PC-3 (cell line): Measurements from ENCODE around the gene ATP6V1F. TPM values are rescaled to one million over a fixed set of nuclear protein-coding genes. Genes with fewer than 3 reads are reported as not detected.

ENCODE experiments used
- ATAC-seq: fragments of 200-7000 bp; cut with Tn5 transposase; 2 replicates; pipeline ENCODE4 v1.9.1; 2020; ENCODE audit warnings: mild to moderate bottlenecking, moderate library complexity
- BruUV-seq: library from RNA; stranded (reverse); fragments of 400-500 nt; replicated peaks from 2 replicates; lab custom pipeline; 2021; lab: Mats Ljungman, UMichigan
- CTCF ChIA-PET: fragments of 300-600 bp; sonication (Branson Sonifier 250); formaldehyde crosslinking; loops from one replicate; lab custom pipeline; 2022; ENCODE audit warnings: antibody characterized with exemption; lab: Charles Lee
- POLR2A ChIA-PET: fragments of 300-600 bp; sonication (Branson Sonifier 250); formaldehyde crosslinking; loops from one replicate; lab custom pipeline; 2022; ENCODE audit warnings: antibody characterized with exemption; ENCODE audit not compliant: unreplicated experiment; lab: Charles Lee
- DNase-seq: peaks from one replicate; pipeline ENCODE4 v3.0.0-alpha.2; 2015
- H2AFZ ChIP-seq: fragments of 300-600 bp; sonication (generic); 2 replicates; pipeline ENCODE4 v1.6.0; 2016; ENCODE audit warnings: antibody characterized with exemption, low read length
- H3F3A ChIP-seq: fragments of 300-600 bp; sonication (generic); one replicate; pipeline ENCODE4 v1.6.0; 2017; ENCODE audit warnings: antibody characterized with exemption, low read length, control low read depth, mild to moderate bottlenecking; ENCODE audit not compliant: unreplicated experiment
- H3K27ac ChIP-seq: fragments of 300-600 bp; sonication (generic); 2 replicates; pipeline ENCODE4 v1.5.1; 2016; ENCODE audit warnings: mild to moderate bottlenecking, low read length
- H3K27me3 ChIP-seq: fragments of 300-600 bp; sonication (generic); 2 replicates; pipeline ENCODE4 v1.6.1; 2016; ENCODE audit warnings: low read length, mixed read lengths
- H3K36me3 ChIP-seq: fragments of 300-600 bp; sonication (generic); 2 replicates; pipeline ENCODE4 v1.6.1; 2016; ENCODE audit warnings: low read depth, mixed run types, low read length, mixed read lengths
- H3K4me1 ChIP-seq: fragments of 300-600 bp; sonication (generic); 2 replicates; pipeline ENCODE4 v1.5.1; 2016; ENCODE audit warnings: low read length; ENCODE audit not compliant: insufficient read depth
- H3K4me2 ChIP-seq: fragments of 300-600 bp; sonication (generic); 2 replicates; pipeline ENCODE4 v1.6.0; 2016; ENCODE audit warnings: low read length
- H3K4me3 ChIP-seq: fragments of 300-600 bp; sonication (generic); 2 replicates; pipeline ENCODE4 v1.5.1; 2016; ENCODE audit warnings: mild to moderate bottlenecking, low read length, mixed read lengths
- H3K79me2 ChIP-seq: fragments of 300-600 bp; sonication (generic); 2 replicates; pipeline ENCODE4 v1.6.1; 2017; ENCODE audit warnings: low read length, mixed read lengths
- H3K9ac ChIP-seq: fragments of 300-600 bp; sonication (generic); 2 replicates; pipeline ENCODE4 v1.6.0; 2016; ENCODE audit warnings: mild to moderate bottlenecking, low read length
- H3K9me2 ChIP-seq: fragments of 300-600 bp; sonication (generic); replicated peaks from 2 replicates; pipeline ENCODE4 v1.6.1; 2016; ENCODE audit warnings: mixed run types, low read length, mixed read lengths
- H3K9me3 ChIP-seq: fragments of 300-600 bp; sonication (generic); 2 replicates; pipeline ENCODE4 v1.6.1; 2016; ENCODE audit warnings: low read length, mixed read lengths
- H4K20me1 ChIP-seq: fragments of 300-600 bp; sonication (generic); 2 replicates; pipeline ENCODE4 v1.6.1; 2016; ENCODE audit warnings: low read length, mixed read lengths
- CTCF ChIP-seq: fragments of 300-600 bp; sonication (generic); conservative IDR thresholded peaks from 2 replicates; pipeline ENCODE4 v1.5.1; 2017; ENCODE audit warnings: antibody characterized with exemption, low read depth, mild to moderate bottlenecking, low read length
- EZH2 ChIP-seq: fragments of 300-600 bp; sonication (generic); IDR thresholded peaks from one replicate; pipeline ENCODE4 v1.6.1; 2017; ENCODE audit warnings: antibody characterized with exemption, mild to moderate bottlenecking, low read length; ENCODE audit not compliant: unreplicated experiment
- EZH2phosphoT487 ChIP-seq: fragments of 300-600 bp; sonication (generic); IDR thresholded peaks from 2 replicates; pipeline ENCODE4 v1.6.1; 2018; ENCODE audit warnings: mild to moderate bottlenecking, antibody characterized with exemption, low read length, borderline replicate concordance
- intact Hi-C: fragments of 100-400 bp; cut with micrococcal nuclease; formaldehyde crosslinking; loops from 2 replicates; pipeline ENCODE4 v1.9.0; 2023
- total RNA-seq: library from RNA; depleted of rRNA; stranded (reverse); fragments of >200 nt; gene quantifications from 2 replicates; pipeline ENCODE4 v1.2.3, GENCODE V29; 2014

Gene ATP6V1F
- total RNA-seq, 1 experiment from 2014 or later = 131 TPM

DNA sequence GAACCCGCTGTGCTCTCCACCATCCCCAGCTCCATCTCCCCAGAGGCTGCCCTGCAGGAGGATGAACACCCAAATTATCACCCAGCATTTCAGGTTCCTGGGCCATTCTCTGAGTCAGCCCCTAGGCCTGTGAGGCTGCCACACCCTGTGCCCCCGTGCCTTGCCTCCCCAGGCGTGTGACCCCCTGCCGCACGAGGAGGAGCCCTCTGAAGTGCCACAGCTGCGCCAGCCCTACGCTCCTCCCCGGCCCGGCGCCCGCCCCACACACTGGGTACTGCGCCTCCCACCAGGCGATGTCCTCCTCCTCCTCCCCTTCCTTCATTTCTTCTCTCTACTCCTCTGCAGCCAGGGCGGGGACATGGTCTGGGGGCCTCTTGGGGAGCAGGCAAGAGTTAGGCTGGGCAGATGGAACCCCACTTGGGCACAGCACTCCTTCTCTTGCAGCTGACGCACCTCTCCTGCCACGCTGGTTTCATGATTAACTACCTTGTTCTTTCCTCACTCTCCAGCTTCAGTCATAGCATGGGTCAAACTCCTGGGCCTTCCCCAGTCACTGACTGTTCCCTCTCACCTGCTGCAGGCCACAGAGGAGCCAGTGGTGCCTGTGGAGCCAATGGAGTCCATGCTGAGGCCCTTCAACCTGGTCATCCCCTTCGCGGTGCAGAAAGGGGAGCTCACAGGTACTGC is 12.7 kb upstream of the ATP6V1F start:
- BruUV-seq = no TSS peak
- H3F3A ChIP-seq = no peaks in the 10 kb centered on the region
- no peak overlapping the region for H3K4me2 ChIP-seq
- CTCF ChIA-PET = interaction anchor here (0.6 kb wide), 1 partner anchor 1483 kb away, joined by 4 read pairs; no protein-coding TSS in a partner anchor
- no peak overlapping the region for H3K27ac ChIP-seq
- no peaks in the 10 kb centered on the region for H3K4me1 ChIP-seq
- TF ChIP-seq EZH2 (no peak), EZH2phosphoT487 (no peak), CTCF (no peak)
- intact Hi-C loops = no loop called here
- no peak overlapping the region for H3K4me3 ChIP-seq
- H3K36me3 ChIP-seq = no peaks in the 10 kb centered on the region
- H3K79me2 ChIP-seq = no peaks in the 10 kb centered on the region
- no peaks in the 10 kb centered on the region for H4K20me1 ChIP-seq
- POLR2A ChIA-PET = interaction anchor here (0.6 kb wide), 1 partner anchor 21 kb away, joined by 11 read pairs; no protein-coding TSS in a partner anchor
- H3K9ac ChIP-seq = no peak overlapping the region
- no peak for DNase-seq
- H3K27me3 ChIP-seq = no peaks in the 10 kb centered on the region
- no peaks in the 10 kb centered on the region for H3K9me2 ChIP-seq
- no peak overlapping the region for H2AFZ ChIP-seq
- no peak for ATAC-seq
- H3K9me3 ChIP-seq = no peaks in the 10 kb centered on the region

- DNase-seq = no peak
- Histone ChIP-seq H2AFZ (no peak overlapping the region), H3K4me3 (no peak overlapping the region), H3K4me2 (no peak overlapping the region), H3K9me3 (no peaks in the 10 kb centered on the region), H4K20me1 (no peaks in the 10 kb centered on the region), H3K27me3 (no peaks in the 10 kb centered on the region), H3K79me2 (no peaks in the 10 kb centered on the region), H3K9ac (no peak overlapping the region), H3K9me2 (no peaks in the 10 kb centered on the region), H3F3A (no peaks in the 10 kb centered on the region), H3K36me3 (no peaks in the 10 kb centered on the region; the same call in 1 of the 2 replicates), H3K27ac (no peak overlapping the region), H3K4me1 (no peaks in the 10 kb centered on the region)
- TF ChIP-seq EZH2 (no peak), EZH2phosphoT487 (no peak), CTCF (no peak)
- no peak for ATAC-seq
- ChIA-PET POLR2A (no interaction called here), CTCF (no interaction called here)
- intact Hi-C loops = no loop called here
- no TSS peak for BruUV-seq
Measured at GRCh38 chr7:128852537-128853254, 10.0 kb upstream of the ATP6V1F start.

DNA sequence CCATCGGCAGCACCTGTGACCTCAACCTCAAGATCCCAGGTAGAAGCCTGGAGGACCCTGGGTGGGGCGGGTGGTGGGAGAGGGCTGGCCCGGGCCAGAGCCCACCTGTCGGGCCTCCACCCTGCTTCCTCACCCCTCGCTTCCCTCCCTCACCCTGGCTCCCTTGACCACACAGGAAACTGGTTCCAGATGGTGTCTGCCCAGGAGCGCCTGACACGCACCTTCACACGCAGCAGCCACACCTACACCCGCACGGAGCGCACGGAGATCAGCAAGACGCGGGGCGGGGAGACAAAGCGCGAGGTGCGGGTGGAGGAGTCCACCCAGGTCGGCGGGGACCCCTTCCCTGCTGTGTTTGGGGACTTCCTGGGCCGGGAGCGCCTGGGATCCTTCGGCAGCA is 8.9 kb upstream of the ATP6V1F start:
- POLR2A ChIA-PET = no interaction called here
- H3K27ac ChIP-seq = no peak overlapping the region
- no peaks in the 10 kb centered on the region for H3K9me3 ChIP-seq
- ATAC-seq (no peak), DNase-seq (no peak)
- intact Hi-C loops = no loop called here
- CTCF ChIA-PET = no interaction called here
- no peaks in the 10 kb centered on the region for H3K27me3 ChIP-seq
- H3K36me3 ChIP-seq = no peaks in the 10 kb centered on the region; the same call in 1 of the 2 replicates
- H3K9ac ChIP-seq = no peak overlapping the region
- no peaks in the 10 kb centered on the region for H3F3A ChIP-seq
- H3K4me1 ChIP-seq = no peaks in the 10 kb centered on the region
- H3K4me2 ChIP-seq = no peak overlapping the region
- H3K79me2 ChIP-seq = no peaks in the 10 kb centered on the region
- H3K4me3 ChIP-seq = no peak overlapping the region
- no peaks in the 10 kb centered on the region for H4K20me1 ChIP-seq
- BruUV-seq = TSS peak; percentile 16
- H2AFZ ChIP-seq = no peak overlapping the region
- H3K9me2 ChIP-seq = no peaks in the 10 kb centered on the region
- TF ChIP-seq EZH2 (no peak), CTCF (no peak), EZH2phosphoT487 (no peak)
